ENCODE results near the gene ANKK1.

DNA sequence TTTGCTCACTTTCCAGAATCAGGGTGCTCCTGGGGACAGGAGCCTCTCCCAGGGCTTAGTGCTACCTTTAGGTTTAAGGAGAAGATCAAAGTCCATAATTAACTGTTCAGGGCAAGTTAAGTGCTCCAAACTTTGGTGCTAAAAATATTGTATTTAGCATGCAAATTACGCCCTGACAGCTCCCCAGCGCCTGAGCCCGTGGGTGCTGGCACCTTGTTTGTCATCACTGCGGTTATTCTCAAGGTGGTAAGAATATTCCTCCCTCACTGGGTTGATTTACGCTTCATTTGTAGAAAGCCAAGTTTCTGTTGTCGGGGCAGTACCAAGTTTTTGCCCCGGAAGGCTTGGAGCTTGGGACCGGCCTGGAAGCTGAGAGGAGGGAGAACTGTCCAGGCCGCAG is 21.3 kb downstream of the ANKK1 start:
- TF ChIP-seq YY1 (IDR thresholded peaks at IDR 0.05; ENCODE audit: insufficient read depth, insufficient read length) (no peak), ZNF274 (IDR thresholded peaks at IDR 0.05; ENCODE audit: low read depth, low read length) (no peak), SUZ12 (IDR thresholded peaks at IDR 0.05; ENCODE audit: extremely low read depth, insufficient read depth, insufficient read length) (no peak)
